HG03571 (cell line): ENCODE measurements around the gene PRR23E.

Experiments
- ATAC-seq: cut with Tn5 transposase; IDR thresholded peaks from one replicate; pipeline ENCODE4 v1.9.1; 2021; ENCODE audit not compliant: unreplicated experiment

Gene PRR23E, protein sequence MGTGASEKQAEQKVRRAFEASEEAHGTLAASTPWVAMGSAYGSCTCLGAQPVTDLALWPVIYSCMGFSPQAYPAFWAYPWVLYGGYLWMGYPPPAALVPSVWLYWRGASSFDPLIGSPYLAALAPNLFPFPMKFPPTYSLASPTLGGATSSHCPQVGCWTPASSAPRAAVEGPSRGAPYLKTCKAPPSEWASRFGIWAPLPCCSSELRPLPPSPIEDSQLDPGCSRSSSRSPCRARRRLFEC

GRCh38 chr3:127192576-127193232, at the start of gene PRR23E:
Gene PRR23E, plus strand, starts transcription at chr3:127193131. Its CDS starts 3,555 bp downstream, at chr3:127196686.
- no peak for ATAC-seq

DNA sequence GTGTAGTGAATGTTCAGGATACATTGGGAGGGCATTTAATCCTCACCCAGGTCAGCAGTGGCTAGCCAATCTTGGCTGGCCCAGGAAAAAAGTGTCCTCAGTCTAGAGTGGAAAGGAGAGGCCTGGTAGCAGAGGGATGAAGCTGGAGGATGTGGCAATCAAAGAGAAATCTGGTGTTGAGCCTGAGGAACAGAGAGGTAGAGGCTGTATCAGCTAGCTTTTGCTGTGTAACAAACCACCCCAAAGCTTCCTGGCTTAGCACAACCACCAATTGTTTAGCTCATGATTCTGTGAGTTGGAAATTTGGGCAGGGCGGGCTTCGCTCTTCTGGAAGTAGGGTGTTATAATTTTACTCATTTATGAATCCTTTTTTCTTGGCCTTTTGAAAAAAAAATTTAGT, 49.8 kb upstream of the PRR23E start:
- no peak for ATAC-seq

- ATAC-seq: no peak
Measured at GRCh38 chr3:127144631-127145030, 48.3 kb upstream of the PRR23E start.

DNA sequence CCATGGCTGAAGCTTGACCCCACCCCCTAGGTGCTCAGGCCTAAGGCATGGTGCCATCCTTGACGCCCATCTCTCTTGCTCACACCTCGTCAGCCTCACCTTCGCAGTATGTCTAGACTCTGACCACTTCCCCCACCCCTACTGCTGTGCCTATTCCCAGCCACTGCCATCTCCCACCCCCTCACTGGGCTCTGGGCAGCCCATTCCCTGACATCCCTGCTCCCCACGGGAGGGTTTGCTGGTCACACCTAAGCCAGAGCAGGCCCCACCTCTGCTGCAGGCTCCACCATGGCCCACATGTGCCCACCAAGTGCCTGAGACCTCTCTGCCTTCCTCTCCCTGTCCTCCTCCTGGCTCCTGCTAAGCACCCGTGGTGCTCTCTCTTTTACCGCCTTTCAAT, 47.7 kb upstream of the PRR23E start:
- no peak for ATAC-seq

DNA sequence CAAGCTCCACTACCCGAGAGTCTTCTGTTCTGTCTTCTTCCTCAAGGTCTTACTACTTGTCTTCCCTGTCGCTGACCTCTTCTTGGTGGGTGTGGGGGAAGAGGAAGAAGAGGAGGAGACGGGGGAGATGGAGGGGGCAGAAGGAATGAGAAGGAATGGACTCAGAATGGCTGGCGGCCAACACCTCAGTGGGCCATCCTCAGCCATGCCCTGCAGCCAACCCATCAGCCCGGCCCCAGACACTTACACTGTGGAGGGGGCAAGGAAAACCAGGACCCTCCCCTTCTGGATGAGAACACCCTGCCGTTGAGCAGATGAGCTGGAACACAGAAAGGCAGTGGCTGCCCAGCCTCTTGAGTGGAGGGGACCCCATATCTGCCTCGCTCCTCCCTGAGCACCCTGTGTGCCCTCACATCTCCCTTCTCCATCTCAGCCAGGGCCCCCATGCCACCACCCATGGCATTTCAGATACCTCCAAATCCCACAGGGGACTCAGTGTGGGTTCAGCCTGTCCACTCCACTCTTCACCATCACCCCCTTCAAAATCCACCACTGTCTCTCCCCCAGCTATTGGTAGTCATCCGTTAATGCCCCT, 45.5 kb upstream of the PRR23E start:
- ATAC-seq: no peak

- no peak for ATAC-seq
Measured at GRCh38 chr3:127149621-127150310, 43.2 kb upstream of the PRR23E start.

DNA sequence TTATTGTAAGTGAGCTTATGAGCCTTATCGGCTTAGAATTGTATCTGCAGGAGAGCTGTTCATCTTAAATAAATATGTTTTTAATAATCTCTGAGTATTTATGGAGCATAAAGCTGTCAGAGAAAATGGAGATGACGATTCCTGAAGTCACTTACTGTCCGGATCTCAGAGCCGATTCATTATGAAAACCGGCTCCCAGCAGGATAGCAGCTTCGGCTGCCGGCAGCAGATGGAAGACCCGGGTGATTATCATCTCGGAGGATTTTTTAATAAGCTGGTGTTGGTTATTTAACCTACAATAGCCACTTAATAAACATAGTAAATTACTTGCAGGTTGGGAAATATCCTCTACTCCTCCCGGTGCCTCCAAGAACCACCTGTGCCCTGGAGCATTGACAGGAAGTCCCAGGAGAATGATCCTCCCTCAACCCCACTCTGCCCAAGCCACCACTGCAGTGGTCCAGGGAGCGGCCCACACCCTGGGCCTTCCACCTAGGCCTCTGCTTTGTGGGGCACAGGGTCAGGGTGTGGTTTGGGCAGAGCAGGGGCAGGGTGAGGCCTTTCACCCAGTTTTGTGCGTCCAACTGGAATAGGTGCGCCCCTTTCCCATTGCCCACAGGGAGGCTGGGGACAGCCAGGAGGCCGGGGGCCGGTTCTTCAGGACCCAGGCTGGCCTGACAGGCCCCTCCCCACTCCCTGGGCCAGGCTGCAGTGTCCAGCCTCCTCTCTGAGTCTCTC, 42.2 kb upstream of the PRR23E start:
- no peak for ATAC-seq

GRCh38 chr3:127151251-127151564, 41.7 kb upstream of the PRR23E start:
- no peak for ATAC-seq

DNA sequence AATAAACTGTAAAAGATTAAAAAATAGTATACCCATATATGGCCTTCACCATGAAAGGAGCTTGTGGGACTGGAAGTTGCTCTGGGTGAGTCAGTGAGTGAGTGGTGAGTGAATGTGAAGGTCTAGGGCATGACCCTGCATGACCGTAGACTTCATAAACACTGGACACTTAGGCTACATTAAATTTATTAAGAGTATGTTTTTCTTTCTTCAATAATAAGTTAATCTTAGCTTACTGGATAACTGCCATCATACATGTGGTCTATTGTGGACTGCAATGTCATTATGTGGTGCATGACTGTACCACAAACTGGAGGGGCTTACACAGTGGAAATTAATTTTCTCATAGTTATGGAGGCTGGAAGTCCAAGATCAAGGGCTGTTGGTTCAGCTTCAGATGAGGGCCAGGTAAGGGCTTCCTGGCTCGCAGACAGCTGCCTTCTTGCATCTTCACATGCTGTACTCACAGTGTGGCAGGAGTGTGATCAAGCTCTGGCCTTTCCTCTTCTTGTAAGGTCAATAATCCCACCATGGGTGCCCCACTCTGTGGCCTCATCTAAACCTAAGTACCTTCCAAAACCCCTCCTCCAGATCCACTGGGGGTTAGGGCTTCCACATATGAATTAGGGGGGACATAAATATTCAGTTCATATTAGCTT, 40.8 kb upstream of the PRR23E start:
- ATAC-seq: no peak

DNA sequence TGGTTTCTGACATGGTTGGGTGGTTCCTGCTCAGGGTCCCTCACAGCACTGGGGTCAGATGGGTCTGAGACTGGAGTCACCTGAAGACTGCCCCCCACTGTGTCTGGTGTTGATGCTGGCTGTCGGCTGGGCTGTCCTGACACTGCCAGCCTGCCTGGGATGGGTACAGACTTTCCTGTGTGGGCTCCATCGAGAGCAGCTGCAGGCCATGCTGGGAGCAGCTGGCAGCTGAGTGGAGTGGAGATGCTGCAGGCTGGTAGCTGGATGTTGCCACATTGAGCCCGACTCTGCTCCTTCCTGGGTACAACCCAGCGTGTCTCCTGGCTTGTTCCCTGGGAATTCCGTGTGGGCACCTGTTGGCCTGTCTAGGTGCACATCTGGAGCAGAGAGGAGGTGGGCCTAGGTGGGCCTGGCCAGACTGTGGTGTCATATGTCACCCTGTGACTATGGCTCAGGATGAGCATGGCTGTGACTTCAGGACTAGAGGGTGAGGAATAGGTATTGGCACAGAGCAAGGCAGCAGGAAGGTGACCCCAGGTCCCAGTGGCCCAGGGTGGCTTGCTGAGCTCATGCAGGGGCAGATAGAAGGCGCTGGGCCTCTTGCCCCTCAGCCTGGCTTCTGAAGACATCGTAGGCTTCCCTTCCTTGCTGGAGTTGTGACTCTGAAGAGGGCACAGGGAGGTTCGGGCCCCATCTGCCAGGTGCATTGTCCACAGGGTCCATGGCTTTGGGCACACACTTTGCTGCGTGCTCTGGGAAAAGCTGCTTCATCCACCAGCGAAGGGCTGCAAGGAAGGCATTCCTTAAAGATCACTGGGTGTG, 40.0 kb upstream of the PRR23E start:
- no peak for ATAC-seq

GRCh38 chr3:127153506-127153815, 39.5 kb upstream of the PRR23E start:
- ATAC-seq: no peak

GRCh38 chr3:127156338-127157050, 36.4 kb upstream of the PRR23E start:
- no peak for ATAC-seq

DNA sequence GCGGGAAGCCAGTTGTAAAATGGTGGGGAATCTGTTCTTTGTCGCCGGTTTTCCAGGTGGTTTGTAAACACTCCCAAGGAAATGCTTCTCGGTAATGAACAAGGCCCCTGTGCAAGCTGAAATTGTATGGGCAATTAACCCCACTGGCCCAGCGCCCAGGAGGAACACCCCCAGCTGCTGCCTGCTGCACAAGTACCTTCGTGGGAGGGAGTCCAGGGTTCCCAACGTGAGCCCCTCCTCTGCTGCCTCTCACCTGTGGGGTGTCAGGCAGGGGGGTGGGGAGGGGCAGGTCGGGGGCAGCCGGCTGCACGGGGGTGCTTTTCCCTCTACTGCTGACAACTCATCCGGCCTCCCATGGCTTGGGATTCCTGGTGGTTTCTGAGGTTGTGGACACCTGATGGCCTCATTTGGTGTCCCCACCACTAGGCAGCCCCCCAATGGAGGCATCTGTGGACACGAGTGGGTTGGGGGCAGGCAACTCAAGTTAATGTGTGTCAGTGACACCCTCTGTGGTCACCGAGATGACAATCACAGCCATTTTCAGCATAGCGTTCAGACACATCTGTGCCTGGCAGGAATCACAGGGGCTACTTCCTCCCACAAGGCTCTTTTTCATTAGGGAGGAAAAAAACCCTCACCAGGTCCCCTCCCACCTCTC, 35.6 kb upstream of the PRR23E start:
- no peak for ATAC-seq

- no peak for ATAC-seq
Measured at GRCh38 chr3:127158614-127159229, 34.2 kb upstream of the PRR23E start.

- no peak for ATAC-seq
Measured at GRCh38 chr3:127159543-127159942, 33.4 kb upstream of the PRR23E start.

GRCh38 chr3:127161236-127161635, 31.7 kb upstream of the PRR23E start:
- ATAC-seq: no peak

GRCh38 chr3:127161973-127162579, 30.9 kb upstream of the PRR23E start:
- ATAC-seq: no peak
